Measurements from ENCODE around the gene PXDN.

DNA sequence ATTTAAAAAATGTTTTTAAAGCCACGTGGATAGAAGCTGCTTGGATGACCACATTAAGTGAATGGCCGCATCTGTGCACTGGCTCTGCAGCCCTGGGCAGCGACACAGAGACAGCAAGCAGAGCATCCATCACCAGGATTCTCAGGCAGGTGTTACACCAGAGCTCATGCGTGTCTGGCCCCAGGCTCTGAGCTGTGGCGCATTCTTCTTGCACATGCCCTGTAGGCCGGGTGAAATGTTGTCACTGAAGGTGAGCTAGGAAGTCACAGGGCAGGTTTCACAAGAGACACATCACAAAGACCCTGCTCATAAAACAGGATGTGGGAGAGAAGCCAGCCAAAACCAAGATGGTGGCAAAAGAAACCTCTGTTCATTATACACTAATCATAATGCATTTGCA, 8.4 kb upstream of the PXDN start:
- TF ChIP-seq, protein P1, sequence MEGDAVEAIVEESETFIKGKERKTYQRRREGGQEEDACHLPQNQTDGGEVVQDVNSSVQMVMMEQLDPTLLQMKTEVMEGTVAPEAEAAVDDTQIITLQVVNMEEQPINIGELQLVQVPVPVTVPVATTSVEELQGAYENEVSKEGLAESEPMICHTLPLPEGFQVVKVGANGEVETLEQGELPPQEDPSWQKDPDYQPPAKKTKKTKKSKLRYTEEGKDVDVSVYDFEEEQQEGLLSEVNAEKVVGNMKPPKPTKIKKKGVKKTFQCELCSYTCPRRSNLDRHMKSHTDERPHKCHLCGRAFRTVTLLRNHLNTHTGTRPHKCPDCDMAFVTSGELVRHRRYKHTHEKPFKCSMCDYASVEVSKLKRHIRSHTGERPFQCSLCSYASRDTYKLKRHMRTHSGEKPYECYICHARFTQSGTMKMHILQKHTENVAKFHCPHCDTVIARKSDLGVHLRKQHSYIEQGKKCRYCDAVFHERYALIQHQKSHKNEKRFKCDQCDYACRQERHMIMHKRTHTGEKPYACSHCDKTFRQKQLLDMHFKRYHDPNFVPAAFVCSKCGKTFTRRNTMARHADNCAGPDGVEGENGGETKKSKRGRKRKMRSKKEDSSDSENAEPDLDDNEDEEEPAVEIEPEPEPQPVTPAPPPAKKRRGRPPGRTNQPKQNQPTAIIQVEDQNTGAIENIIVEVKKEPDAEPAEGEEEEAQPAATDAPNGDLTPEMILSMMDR (conservative IDR thresholded peaks at IDR 0.05 in 1 of 2, IDR thresholded peaks at IDR 0.05 in 1 of 2; ENCODE audit: extremely low read depth in 1 of 2, insufficient read depth in 1 of 2, low read depth in 1 of 2, low read length in 2 of 2), result no peak
- TF ChIP-seq EZH2 (IDR thresholded peaks at IDR 0.05; ENCODE audit: borderline replicate concordance, low read length), result no peak

Data from mammary epithelial cell (primary cell).